ENCODE data around the gene MRC1.

The MRC1 gene

GRCh38 chr10:17808971-17809841 is at the start of gene MRC1:
Gene MRC1 (plus strand): TSS chr10:17809348. CDS start chr10:17809466, 118 bp downstream.
- DNase-seq, result no peak

- DNase-seq, result no peak
Measured at GRCh38 chr10:17764142-17764541, 45.0 kb upstream of the MRC1 start.

- no peak for DNase-seq
Measured at GRCh38 chr10:17765602-17766001, 43.5 kb upstream of the MRC1 start.

GRCh38 chr10:17766731-17767130 is 42.4 kb upstream of the MRC1 start:
- DNase-seq, result no peak

GRCh38 chr10:17768496-17768895 is 40.7 kb upstream of the MRC1 start:
- DNase-seq, result no peak

- DNase-seq, result peak; percentile 72
Measured at GRCh38 chr10:17768957-17769356, 40.2 kb upstream of the MRC1 start.

GRCh38 chr10:17771017-17771416 is 38.1 kb upstream of the MRC1 start:
- DNase-seq, result no peak

GRCh38 chr10:17779784-17780183 is 29.4 kb upstream of the MRC1 start:
- no peak for DNase-seq

GRCh38 chr10:17780727-17781126 is 28.4 kb upstream of the MRC1 start:
- no peak for DNase-seq

GRCh38 chr10:17781856-17782255 is 27.3 kb upstream of the MRC1 start:
- DNase-seq, result no peak

GRCh38 chr10:17782921-17783665 is 26.1 kb upstream of the MRC1 start:
- DNase-seq, result no peak

- DNase-seq, result no peak
Measured at GRCh38 chr10:17783751-17784150, 25.4 kb upstream of the MRC1 start.

- DNase-seq, result no peak
Measured at GRCh38 chr10:17784688-17785087, 24.5 kb upstream of the MRC1 start.

GRCh38 chr10:17785276-17785930 is 23.7 kb upstream of the MRC1 start:
- no peak for DNase-seq

GRCh38 chr10:17787087-17787961 is 21.8 kb upstream of the MRC1 start:
- peak; percentile 48 for DNase-seq

GRCh38 chr10:17788646-17789045 is 20.5 kb upstream of the MRC1 start:
- DNase-seq, result no peak

GRCh38 chr10:17789396-17789795 is 19.8 kb upstream of the MRC1 start:
- no peak for DNase-seq

GRCh38 chr10:17790651-17791050 is 18.5 kb upstream of the MRC1 start:
- no peak for DNase-seq

GRCh38 chr10:17792991-17793390 is 16.2 kb upstream of the MRC1 start:
- DNase-seq, result no peak

- DNase-seq, result no peak
Measured at GRCh38 chr10:17793823-17794644, 15.1 kb upstream of the MRC1 start.

GRCh38 chr10:17795083-17795482 is 14.1 kb upstream of the MRC1 start:
- DNase-seq, result no peak
